Measurements from ENCODE around the gene PTPRB. TPM values are rescaled to one million over a fixed set of nuclear protein-coding genes. Genes with fewer than 3 reads are reported as not detected.

The PTPRB gene
- total RNA-seq, 1 experiment from 2014 or later, result 0.17 TPM

DNA sequence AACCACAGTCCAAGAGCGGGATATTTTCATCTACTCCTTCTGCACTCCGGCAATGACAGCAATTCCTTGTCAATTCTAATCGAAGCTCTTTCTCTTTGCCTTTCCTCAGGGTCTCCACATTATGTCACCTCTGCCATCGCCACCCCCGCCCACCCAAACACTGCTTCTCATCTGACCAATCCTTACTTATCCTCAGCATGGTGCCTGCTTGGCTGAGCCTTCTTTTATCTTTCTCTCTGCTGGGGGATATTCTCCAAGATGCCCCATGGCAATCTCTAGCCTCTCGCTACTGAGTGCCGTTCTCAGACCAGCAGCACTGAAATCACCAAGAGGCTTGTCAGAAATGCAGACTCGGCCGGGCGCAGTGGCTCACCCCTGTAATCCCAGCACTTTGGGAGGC, 100.6 kb downstream of the PTPRB start:
- Histone ChIP-seq H4K20me1 (ENCODE audit: insufficient read depth) (no peaks in the 10 kb centered on the region), H3K4me2 (ENCODE audit: low read length) (no peak overlapping the region), H3K4me3 (replicated peaks in 1 of 2; ENCODE audit: low read depth in 1 of 2, low read length in 2 of 2) (no peak overlapping the region), H3K27me3 (ENCODE audit: insufficient read depth, low read length) (no peaks in the 10 kb centered on the region), H3K79me2 (ENCODE audit: insufficient read depth, low read length) (no peaks in the 10 kb centered on the region), H3K4me1 (ENCODE audit: control insufficient read depth in 1 of 2, insufficient read depth in 2 of 2, low read length in 2 of 2) (peaks cover 0 to 6% of the 10 kb centered on the region in 2 experiments; a peak in 1 of 4 replicates), H2AFZ (ENCODE audit: low read depth, low read length, poor library complexity, severe bottlenecking) (no peak overlapping the region), H3K9me3 (ENCODE audit: control insufficient read depth in 1 of 2, insufficient read depth in 1 of 2, low read depth in 1 of 2, low read length in 2 of 2) (no peaks in the 10 kb centered on the region), H3K27ac (ENCODE audit: low read depth, low read length) (no peak overlapping the region), H3K36me3 (ENCODE audit: control insufficient read depth in 1 of 2, insufficient read depth in 2 of 2, low read length in 2 of 2) (no peaks in the 10 kb centered on the region), H3K9me2 (ENCODE audit: insufficient read depth) (no peaks in the 10 kb centered on the region), H3K9ac (ENCODE audit: low read length) (no peak overlapping the region)
- BruUV-seq (replicated peaks), result no TSS peak
- intact Hi-C loops (cut with micrococcal nuclease), result no loop called here
- ATAC-seq (no peak), DNase-seq (ENCODE audit: low read depth, low spot score) (no peak)
- POLR2A ChIA-PET, result no interaction called here
- no peak for TF ChIP-seq SIN3A (IDR thresholded peaks at IDR 0.05; ENCODE audit: low read depth)
- TF ChIP-seq ZFX (IDR thresholded peaks at IDR 0.05), result no peak
- TF ChIP-seq JUND (IDR thresholded peaks at IDR 0.05), result no peak
- TF ChIP-seq YY1 (IDR thresholded peaks at IDR 0.05; ENCODE audit: extremely low read depth, insufficient replicate concordance, low read depth, low read length), result no peak
- TF ChIP-seq SP1 (IDR thresholded peaks at IDR 0.05; ENCODE audit: low read depth), result no peak
- TF ChIP-seq, protein P1, sequence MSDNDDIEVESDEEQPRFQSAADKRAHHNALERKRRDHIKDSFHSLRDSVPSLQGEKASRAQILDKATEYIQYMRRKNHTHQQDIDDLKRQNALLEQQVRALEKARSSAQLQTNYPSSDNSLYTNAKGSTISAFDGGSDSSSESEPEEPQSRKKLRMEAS (IDR thresholded peaks at IDR 0.05), result no peak
- TF ChIP-seq POLR2A (IDR thresholded peaks at IDR 0.05; ENCODE audit: borderline replicate concordance, extremely low read depth, insufficient read depth, insufficient read length), result no peak
- TF ChIP-seq RAD21 (IDR thresholded peaks at IDR 0.05; ENCODE audit: low read depth), result no peak
- TF ChIP-seq, protein P2, sequence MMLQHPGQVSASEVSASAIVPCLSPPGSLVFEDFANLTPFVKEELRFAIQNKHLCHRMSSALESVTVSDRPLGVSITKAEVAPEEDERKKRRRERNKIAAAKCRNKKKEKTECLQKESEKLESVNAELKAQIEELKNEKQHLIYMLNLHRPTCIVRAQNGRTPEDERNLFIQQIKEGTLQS (IDR thresholded peaks at IDR 0.05), result no peak
- TF ChIP-seq ELF1 (IDR thresholded peaks at IDR 0.05; ENCODE audit: borderline replicate concordance, low read depth), result no peak
- no peak for TF ChIP-seq CBX3 (IDR thresholded peaks at IDR 0.05; ENCODE audit: low read depth)
- no peak for TF ChIP-seq ZNF274 (IDR thresholded peaks at IDR 0.05; ENCODE audit: low read depth, low read length)
- TF ChIP-seq, protein P3, sequence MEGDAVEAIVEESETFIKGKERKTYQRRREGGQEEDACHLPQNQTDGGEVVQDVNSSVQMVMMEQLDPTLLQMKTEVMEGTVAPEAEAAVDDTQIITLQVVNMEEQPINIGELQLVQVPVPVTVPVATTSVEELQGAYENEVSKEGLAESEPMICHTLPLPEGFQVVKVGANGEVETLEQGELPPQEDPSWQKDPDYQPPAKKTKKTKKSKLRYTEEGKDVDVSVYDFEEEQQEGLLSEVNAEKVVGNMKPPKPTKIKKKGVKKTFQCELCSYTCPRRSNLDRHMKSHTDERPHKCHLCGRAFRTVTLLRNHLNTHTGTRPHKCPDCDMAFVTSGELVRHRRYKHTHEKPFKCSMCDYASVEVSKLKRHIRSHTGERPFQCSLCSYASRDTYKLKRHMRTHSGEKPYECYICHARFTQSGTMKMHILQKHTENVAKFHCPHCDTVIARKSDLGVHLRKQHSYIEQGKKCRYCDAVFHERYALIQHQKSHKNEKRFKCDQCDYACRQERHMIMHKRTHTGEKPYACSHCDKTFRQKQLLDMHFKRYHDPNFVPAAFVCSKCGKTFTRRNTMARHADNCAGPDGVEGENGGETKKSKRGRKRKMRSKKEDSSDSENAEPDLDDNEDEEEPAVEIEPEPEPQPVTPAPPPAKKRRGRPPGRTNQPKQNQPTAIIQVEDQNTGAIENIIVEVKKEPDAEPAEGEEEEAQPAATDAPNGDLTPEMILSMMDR (IDR thresholded peaks at IDR 0.05 in 2 of 3, conservative IDR thresholded peaks at IDR 0.05 in 1 of 3; ENCODE audit: borderline replicate concordance in 1 of 3, insufficient read depth in 1 of 3, low read depth in 2 of 3, low read length in 2 of 3), result no peak
- TF ChIP-seq CEBPB (IDR thresholded peaks at IDR 0.05; ENCODE audit: low read depth), result no peak
- RAD21 ChIA-PET (ENCODE audit: low non-redundant PET in 1 of 2, low total read pairs in 2 of 2, uncharacterized antibody in 2 of 2, unreplicated experiment in 2 of 2), result no interaction called here
- CTCF ChIA-PET, result no interaction called here
